IMR-90 (cell line): ENCODE results near the gene DTL. TPM values are rescaled to one million over a fixed set of nuclear protein-coding genes. Genes with fewer than 3 reads are reported as not detected.

ENCODE experiments used
- ATAC-seq: fragments of 200-7000 bp; cut with Tn5 transposase; 2 replicates; pipeline ENCODE4 v1.9.1; 2020; ENCODE audit warnings: low read depth, mild to moderate bottlenecking, moderate library complexity
- BruUV-seq: library from RNA; stranded (reverse); fragments of 400-500 nt; replicated peaks from 2 replicates; lab custom pipeline; 2021; lab: Mats Ljungman, UMichigan
- CTCF ChIA-PET: fragments of 300-600 bp; formaldehyde crosslinking; extraction: SDS; loops from one replicate; lab custom pipeline; 2021; ENCODE audit warnings: antibody characterized with exemption; lab: Yijun Ruan, JAX
- POLR2A ChIA-PET: fragments of 300-600 bp; sonication (Branson Sonifier 250); formaldehyde crosslinking; loops from one replicate; lab custom pipeline; 2022; ENCODE audit warnings: antibody characterized with exemption; ENCODE audit not compliant: unreplicated experiment; lab: Charles Lee
- DNase-seq: peaks from one replicate; pipeline ENCODE4 v3.0.0; 2013
- H2AFZ ChIP-seq: replicated peaks from 2 replicates; pipeline ENCODE3; 2013; ENCODE audit warnings: low read length, mild to moderate bottlenecking; ENCODE audit not compliant: poor library complexity
- H2AK5ac ChIP-seq: 2 replicates; pipeline ENCODE4 v1.6.1; 2013; ENCODE audit warnings: low read depth, low read length, inconsistent platforms
- H2AK9ac ChIP-seq: replicated peaks from 2 replicates; pipeline ENCODE3; 2013; ENCODE audit warnings: mild to moderate bottlenecking, low read depth, low read length, moderate library complexity; ENCODE audit not compliant: poor library complexity
- H2BK120ac ChIP-seq: 2 replicates; pipeline ENCODE4 v1.6.1; 2013; ENCODE audit warnings: low read depth, low read length, inconsistent platforms
- H2BK15ac ChIP-seq: 3 replicates; pipeline ENCODE4 v1.6.1; 2013; ENCODE audit warnings: low read depth, low read length, inconsistent platforms
- H2BK20ac ChIP-seq: 2 replicates; pipeline ENCODE4 v1.6.1; 2013; ENCODE audit warnings: low read depth, mild to moderate bottlenecking, inconsistent platforms, low read length, moderate library complexity
- H2BK5ac ChIP-seq: 2 replicates; pipeline ENCODE4 v1.6.1; 2013; ENCODE audit warnings: mild to moderate bottlenecking, low read depth, low read length, inconsistent platforms; ENCODE audit not compliant: poor library complexity, severe bottlenecking
- H3K14ac ChIP-seq: replicated peaks from 2 replicates; pipeline ENCODE4 v1.6.1; 2013; ENCODE audit warnings: low read depth, low read length, inconsistent platforms
- H3K18ac ChIP-seq: 2 replicates; pipeline ENCODE4 v1.6.1; 2013; ENCODE audit warnings: low read depth, low read length, control low read depth
- H3K23ac ChIP-seq: 2 replicates; pipeline ENCODE4 v1.6.1; 2013; ENCODE audit warnings: low read depth, low read length, inconsistent platforms
- H3K27ac ChIP-seq: 2 replicates; pipeline ENCODE4 v1.5.1; 2013; ENCODE audit warnings: mild to moderate bottlenecking, control low read depth, low read length; ENCODE audit not compliant: insufficient read depth
- H3K27me3 ChIP-seq: 2 replicates; pipeline ENCODE4 v1.6.1; 2013; ENCODE audit warnings: low read length; ENCODE audit not compliant: control insufficient read depth, insufficient read depth
- H3K36me3 ChIP-seq: 2 replicates; pipeline ENCODE4 v1.6.1; 2013; ENCODE audit warnings: low read length, mixed read lengths; ENCODE audit not compliant: control insufficient read depth, insufficient read depth
- H3K4ac ChIP-seq: 2 replicates; pipeline ENCODE4 v1.6.1; 2013; ENCODE audit warnings: low read depth, low read length, inconsistent platforms
- H3K4me1 ChIP-seq: 2 replicates; pipeline ENCODE4 v1.6.1; 2013; ENCODE audit warnings: low read length, mixed read lengths; ENCODE audit not compliant: control insufficient read depth, insufficient read depth
- H3K4me2 ChIP-seq: 2 replicates; pipeline ENCODE4 v1.6.1; 2013; ENCODE audit warnings: low read depth, mild to moderate bottlenecking, control low read depth, low read length, moderate library complexity
- H3K4me3 ChIP-seq: 2 replicates; pipeline ENCODE4 v1.5.1; 2013; ENCODE audit warnings: low read depth, mild to moderate bottlenecking, control low read depth, low read length, moderate library complexity; ENCODE audit not compliant: insufficient read depth
- H3K56ac ChIP-seq: 2 replicates; pipeline ENCODE4 v1.6.1; 2013; ENCODE audit warnings: low read length, inconsistent platforms; ENCODE audit not compliant: insufficient read depth; ENCODE audit errors: extremely low read depth
- H3K79me1 ChIP-seq, 2 experiments: 2 replicates each; pipeline ENCODE4 v1.6.1; 2013; ENCODE audit warnings: low read length in 2 of 2, inconsistent platforms in 1 of 2, low read depth in 1 of 2
- H3K9ac ChIP-seq: 2 replicates; pipeline ENCODE4 v1.6.1; 2013; ENCODE audit warnings: low read depth, low read length, control low read depth
- H3K9me1 ChIP-seq: 2 replicates; pipeline ENCODE4 v1.6.1; 2013; ENCODE audit warnings: low read length, inconsistent platforms; ENCODE audit not compliant: insufficient read depth
- H3K9me3 ChIP-seq: 2 replicates; pipeline ENCODE4 v1.6.1; 2013; ENCODE audit warnings: low read length; ENCODE audit not compliant: control insufficient read depth, insufficient read depth
- H4K20me1 ChIP-seq: 2 replicates; pipeline ENCODE4 v1.6.1; 2013; ENCODE audit warnings: low read length, inconsistent platforms; ENCODE audit not compliant: insufficient read depth
- H4K5ac ChIP-seq: 2 replicates; pipeline ENCODE4 v1.6.1; 2013; ENCODE audit warnings: mild to moderate bottlenecking, low read depth, low read length, control low read depth
- H4K8ac ChIP-seq, 2 experiments: 2 replicates each; pipeline ENCODE4 v1.6.1; 2013; ENCODE audit warnings: low read depth in 2 of 2, low read length in 2 of 2, control low read depth in 1 of 2, inconsistent platforms in 1 of 2
- H4K91ac ChIP-seq: 2 replicates; pipeline ENCODE4 v1.6.1; 2013; ENCODE audit warnings: low read depth, low read length, inconsistent platforms; ENCODE audit not compliant: insufficient read depth
- BHLHE40 ChIP-seq: fragments of 150-350 bp; IDR thresholded peaks from 2 replicates; pipeline ENCODE4 v1.6.1; 2016; ENCODE audit warnings: mild to moderate bottlenecking, low read depth, low read length
- CEBPB ChIP-seq: IDR thresholded peaks from 2 replicates; pipeline ENCODE4 v1.6.1; 2012; ENCODE audit warnings: low read depth, low read length, improper control_type of control experiment
- CHD1 ChIP-seq: IDR thresholded peaks from 2 replicates; pipeline ENCODE4 v1.6.1; 2012; ENCODE audit warnings: low read depth, low read length, improper control_type of control experiment
- ELK1 ChIP-seq: fragments of 150-350 bp; IDR thresholded peaks from 2 replicates; pipeline ENCODE4 v1.6.1; 2016; ENCODE audit warnings: low read depth, mild to moderate bottlenecking, low read length, moderate library complexity, borderline replicate concordance
- FOS ChIP-seq: fragments of 150-350 bp; IDR thresholded peaks from 2 replicates; pipeline ENCODE4 v1.6.1; 2016; ENCODE audit warnings: low read depth, low read length
- MAFK ChIP-seq: IDR thresholded peaks from 2 replicates; pipeline ENCODE4 v1.6.1; 2012; ENCODE audit warnings: low read depth, low read length, improper control_type of control experiment
- MAZ ChIP-seq: IDR thresholded peaks from 2 replicates; pipeline ENCODE4 v1.6.1; 2012; ENCODE audit warnings: low read depth, mild to moderate bottlenecking, low read length, improper control_type of control experiment, moderate library complexity, borderline replicate concordance
- MXI1 ChIP-seq: IDR thresholded peaks from 2 replicates; pipeline ENCODE4 v1.6.1; 2012; ENCODE audit warnings: low read depth, mild to moderate bottlenecking, low read length, moderate library complexity, borderline replicate concordance
- NFE2L2 ChIP-seq: fragments of 150-350 bp; IDR thresholded peaks from 2 replicates; pipeline ENCODE4 v1.6.1; 2016; ENCODE audit warnings: low read depth, mild to moderate bottlenecking, low read length
- POLR2A ChIP-seq: IDR thresholded peaks from 2 replicates; pipeline ENCODE4 v1.6.1; 2012; ENCODE audit warnings: mild to moderate bottlenecking, low read depth, low read length
- RAD21 ChIP-seq: IDR thresholded peaks from 2 replicates; pipeline ENCODE4 v1.6.1; 2012; ENCODE audit warnings: low read length, improper control_type of control experiment
- RCOR1 ChIP-seq: IDR thresholded peaks from 2 replicates; pipeline ENCODE4 v1.6.1; 2012; ENCODE audit warnings: mild to moderate bottlenecking, low read length, improper control_type of control experiment; ENCODE audit not compliant: insufficient replicate concordance
- RFX5 ChIP-seq: IDR thresholded peaks from 2 replicates; pipeline ENCODE4 v1.8.0; 2012; ENCODE audit warnings: low read depth, mild to moderate bottlenecking, low read length, moderate library complexity
- SMC3 ChIP-seq: fragments of 150-350 bp; IDR thresholded peaks from 2 replicates; pipeline ENCODE4 v1.6.1; 2016; ENCODE audit warnings: low read depth, mild to moderate bottlenecking, antibody characterized with exemption, low read length, moderate library complexity
- USF2 ChIP-seq: fragments of 150-350 bp; IDR thresholded peaks from 2 replicates; pipeline ENCODE4 v1.6.1; 2017; ENCODE audit warnings: mild to moderate bottlenecking, antibody characterized with exemption, low read length, low read depth
- WGBS, 2 experiments: methylation state at CpG; one replicate each; pipeline versions ENCODE4 v1.1.5 to v1.1.7; 2013; ENCODE audit warnings: missing lambda C conversion rate in 2 of 2; ENCODE audit not compliant: insufficient read length in 1 of 2; ENCODE audit errors: extremely low coverage in 2 of 2; 5-methylcytosine and 5-hydroxymethylcytosine counted together
- dilution Hi-C: fragments of 300-500 bp; cut with HindIII; formaldehyde crosslinking; loops from one replicate; pipeline ENCODE4 v1.14.3; 2018; ENCODE audit warnings: low sequenced_read_pairs; ENCODE audit not compliant: unreplicated experiment
- in situ Hi-C: fragments of 300-500 bp; cut with MboI; formaldehyde crosslinking; loops from 3 replicates; pipeline ENCODE4 v1.14.3; 2019; ENCODE audit warnings: low sequenced_read_pairs, inconsistent platforms, mixed read lengths
- intact Hi-C: fragments of 100-400 bp; cut with micrococcal nuclease; formaldehyde crosslinking; loops from 2 replicates; pipeline ENCODE4 v1.10.0; 2022
- polyA plus RNA-seq, 3 experiments: library from polyadenylated mRNA; depleted of rRNA; stranded (reverse); fragments of >200 nt; gene quantifications; 2 replicates each; pipeline ENCODE4 v1.2.3, GENCODE V29; 2012; ENCODE audit warnings: low replicate concordance in 1 of 3
- total RNA-seq: library from RNA; depleted of rRNA; stranded (reverse); fragments of >200 nt; gene quantifications from 2 replicates; pipeline ENCODE4 v1.2.3, GENCODE V29; 2012

Gene DTL
- total and polyA plus RNA-seq, 2 of the 4 experiments (the other 2 are of a cell fraction), result 11.8 to 19.9 TPM

DNA sequence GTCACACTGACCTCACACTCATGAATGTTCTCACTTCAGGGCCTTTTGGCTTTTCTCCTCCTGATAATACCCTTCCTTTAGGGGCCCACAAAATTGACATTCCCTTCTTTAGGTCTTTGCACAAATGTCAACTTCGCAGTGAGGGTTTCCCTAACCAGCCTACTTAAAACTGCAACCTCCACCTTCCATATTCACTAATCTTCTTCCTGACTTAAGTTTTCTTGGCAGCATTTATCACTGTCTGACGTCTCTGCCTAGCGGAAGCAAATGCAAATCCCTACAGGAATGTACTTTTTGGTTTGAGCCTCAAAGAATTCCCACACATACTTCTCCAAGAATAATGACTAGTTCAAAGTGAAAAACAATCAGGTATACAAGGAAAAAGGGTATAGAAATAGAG, 33.0 kb upstream of the DTL start:
- peaks cover 5% of the 10 kb centered on the region for H3K36me3 ChIP-seq
- in situ Hi-C loops (no loop called here), intact Hi-C loops (no loop called here), dilution Hi-C loops (no loop called here)
- no peak overlapping the region for H2AK9ac ChIP-seq
- no peak overlapping the region for H2BK20ac ChIP-seq
- H4K8ac ChIP-seq, result no peak overlapping the region
- H3K4me2 ChIP-seq, result no peak overlapping the region
- DNase-seq (no peak), ATAC-seq (no peak)
- H3K9ac ChIP-seq, result no peak overlapping the region
- no peak overlapping the region for H2BK5ac ChIP-seq
- H3K4ac ChIP-seq, result no peak overlapping the region
- CTCF ChIA-PET, result no interaction called here
- no peak overlapping the region for H4K5ac ChIP-seq
- no peak overlapping the region for H3K56ac ChIP-seq
- H3K79me1 ChIP-seq, result peaks cover 4 to 7% of the 10 kb centered on the region in 2 experiments; a peak in 2 of 4 replicates
- 100% methylated on average over 1 of the region's 3 CpGs; no CpG with 5 or more reads in 1 of the 2 experiments for WGBS, 2 experiments
- H3K9me1 ChIP-seq, result no peaks in the 10 kb centered on the region
- no peak overlapping the region for H4K91ac ChIP-seq
- no peak overlapping the region for H2AFZ ChIP-seq
- TF ChIP-seq RCOR1, result no peak
- TF ChIP-seq CHD1, result no peak
- TF ChIP-seq MAFK, result no peak
- TF ChIP-seq BHLHE40, result no peak
- TF ChIP-seq FOS, result no peak
- TF ChIP-seq NFE2L2, result no peak
- TF ChIP-seq SMC3, result no peak
- TF ChIP-seq CEBPB, result no peak
- no peak for TF ChIP-seq MAZ
- TF ChIP-seq RFX5, result no peak
- TF ChIP-seq POLR2A, result no peak
- TF ChIP-seq RAD21, result no peak
- TF ChIP-seq USF2, result no peak
- no peak for TF ChIP-seq ELK1
- TF ChIP-seq MXI1, result no peak
- H3K4me3 ChIP-seq, result no peak overlapping the region
- POLR2A ChIA-PET, result no interaction called here
- H3K9me3 ChIP-seq, result peaks cover under 1% of the 10 kb centered on the region; the same call in 1 of the 2 replicates
- no peak overlapping the region for H3K18ac ChIP-seq
- no peak overlapping the region for H2AK5ac ChIP-seq
- H4K20me1 ChIP-seq, result no peaks in the 10 kb centered on the region
- no peak overlapping the region for H2BK120ac ChIP-seq
- H3K4me1 ChIP-seq, result peaks cover 3% of the 10 kb centered on the region
- no peak overlapping the region for H2BK15ac ChIP-seq
- no peak overlapping the region for H3K23ac ChIP-seq
- no peaks in the 10 kb centered on the region for H3K27me3 ChIP-seq
- H3K27ac ChIP-seq, result no peak overlapping the region
- H3K14ac ChIP-seq, result no peak overlapping the region
- BruUV-seq, result no TSS peak
